Measurements from ENCODE around the gene IKZF3.
"Not testable (repeated sequence)": the region's sequence is repeated elsewhere in the genome, so short reads cannot be mapped to it uniquely, and the experiment has no call there.

The IKZF3 gene

DNA sequence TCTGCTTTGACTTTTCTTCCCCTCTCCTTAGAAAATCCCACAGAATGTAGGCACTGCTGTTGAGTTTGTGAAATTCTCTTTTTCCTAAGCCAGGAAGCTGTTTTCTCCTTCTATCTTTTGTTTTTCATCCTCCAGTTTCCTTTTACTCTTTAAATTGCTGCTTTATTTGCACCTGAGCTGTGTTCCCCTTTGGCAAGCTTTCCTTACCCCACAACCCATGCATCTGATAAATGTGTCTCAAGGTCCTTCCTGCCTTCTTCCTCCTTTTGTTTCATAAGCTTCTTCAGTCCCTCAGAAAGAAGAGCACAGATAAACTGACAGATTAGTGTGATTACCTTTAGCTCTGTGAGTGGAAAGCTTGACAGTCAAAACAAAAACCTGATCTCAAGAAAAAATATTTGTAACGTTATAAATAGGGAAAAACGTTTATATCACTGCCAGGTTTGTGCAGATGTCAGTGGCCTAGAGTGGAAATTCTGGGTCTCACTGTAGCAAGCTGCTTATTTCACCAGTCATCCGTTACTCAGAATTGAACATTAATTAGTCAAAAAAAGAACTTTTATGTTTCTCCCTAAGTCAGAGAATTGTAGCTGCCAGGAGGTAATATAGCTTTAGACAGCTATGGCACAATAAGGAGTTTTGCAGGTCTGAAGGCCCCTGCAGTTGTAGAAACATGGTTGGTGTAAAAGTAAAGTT, 30.7 kb upstream of the IKZF3 start:
- no peak for DNase-seq (ENCODE audit: low read depth)
- TF ChIP-seq, protein P1, sequence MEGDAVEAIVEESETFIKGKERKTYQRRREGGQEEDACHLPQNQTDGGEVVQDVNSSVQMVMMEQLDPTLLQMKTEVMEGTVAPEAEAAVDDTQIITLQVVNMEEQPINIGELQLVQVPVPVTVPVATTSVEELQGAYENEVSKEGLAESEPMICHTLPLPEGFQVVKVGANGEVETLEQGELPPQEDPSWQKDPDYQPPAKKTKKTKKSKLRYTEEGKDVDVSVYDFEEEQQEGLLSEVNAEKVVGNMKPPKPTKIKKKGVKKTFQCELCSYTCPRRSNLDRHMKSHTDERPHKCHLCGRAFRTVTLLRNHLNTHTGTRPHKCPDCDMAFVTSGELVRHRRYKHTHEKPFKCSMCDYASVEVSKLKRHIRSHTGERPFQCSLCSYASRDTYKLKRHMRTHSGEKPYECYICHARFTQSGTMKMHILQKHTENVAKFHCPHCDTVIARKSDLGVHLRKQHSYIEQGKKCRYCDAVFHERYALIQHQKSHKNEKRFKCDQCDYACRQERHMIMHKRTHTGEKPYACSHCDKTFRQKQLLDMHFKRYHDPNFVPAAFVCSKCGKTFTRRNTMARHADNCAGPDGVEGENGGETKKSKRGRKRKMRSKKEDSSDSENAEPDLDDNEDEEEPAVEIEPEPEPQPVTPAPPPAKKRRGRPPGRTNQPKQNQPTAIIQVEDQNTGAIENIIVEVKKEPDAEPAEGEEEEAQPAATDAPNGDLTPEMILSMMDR (IDR thresholded peaks at IDR 0.05; ENCODE audit: control insufficient read depth, extremely low read depth, insufficient read depth) = no peak
- no peak overlapping the region for H3K4me3 ChIP-seq (ENCODE audit: low read depth, low read length)

DNA sequence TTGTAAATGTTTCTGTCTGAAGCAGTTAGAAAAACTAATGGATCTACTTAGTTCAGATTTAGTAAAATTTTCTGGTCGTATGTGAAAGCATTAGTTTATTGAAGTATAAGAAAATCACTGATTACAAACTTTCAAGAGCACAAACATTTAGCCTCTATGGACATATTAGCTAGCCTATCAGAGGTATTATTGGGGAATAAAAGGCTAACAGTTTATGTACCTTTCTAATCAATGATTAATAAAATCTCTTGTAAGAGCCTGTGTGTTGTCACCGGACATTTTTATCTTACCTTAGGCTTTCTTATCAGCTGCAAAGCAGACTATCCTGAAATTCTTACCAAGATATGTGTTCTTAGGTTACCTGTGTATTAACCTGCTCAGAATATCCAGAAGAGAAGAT, 25.1 kb upstream of the IKZF3 start:
- TF ChIP-seq, protein P1 (IDR thresholded peaks at IDR 0.05; ENCODE audit: control insufficient read depth, extremely low read depth, insufficient read depth) = no peak
- no peak for DNase-seq (ENCODE audit: low read depth)

DNA sequence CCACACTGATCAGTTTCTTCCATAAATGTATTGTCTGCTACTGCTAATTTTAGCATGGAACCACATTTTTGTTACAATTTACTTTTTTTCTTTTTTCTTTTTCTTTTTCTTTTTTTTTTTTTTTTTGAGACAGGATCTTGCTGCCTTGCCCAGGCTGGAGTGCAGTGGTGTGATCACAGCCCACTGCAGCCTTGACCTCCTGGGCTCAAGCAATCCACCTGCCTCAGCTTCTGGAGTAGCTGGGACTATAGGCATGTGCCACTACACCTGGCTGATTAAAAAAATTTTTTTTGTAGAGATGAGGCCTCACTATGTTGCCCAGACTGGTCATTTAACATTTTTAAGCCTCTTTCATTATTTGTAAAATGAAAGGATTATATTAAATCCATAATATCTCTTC, 23.0 kb upstream of the IKZF3 start:
- TF ChIP-seq, protein P1 (IDR thresholded peaks at IDR 0.05; ENCODE audit: control insufficient read depth, extremely low read depth, insufficient read depth) = no peak
- no peak overlapping the region for H3K4me3 ChIP-seq (ENCODE audit: low read depth, low read length)
- no peak for DNase-seq (ENCODE audit: low read depth)

More for the DNA sequence above, 25.1 kb upstream of the IKZF3 start:
- H3K4me3 ChIP-seq (ENCODE audit: low read depth, low read length) = no peak overlapping the region

DNA sequence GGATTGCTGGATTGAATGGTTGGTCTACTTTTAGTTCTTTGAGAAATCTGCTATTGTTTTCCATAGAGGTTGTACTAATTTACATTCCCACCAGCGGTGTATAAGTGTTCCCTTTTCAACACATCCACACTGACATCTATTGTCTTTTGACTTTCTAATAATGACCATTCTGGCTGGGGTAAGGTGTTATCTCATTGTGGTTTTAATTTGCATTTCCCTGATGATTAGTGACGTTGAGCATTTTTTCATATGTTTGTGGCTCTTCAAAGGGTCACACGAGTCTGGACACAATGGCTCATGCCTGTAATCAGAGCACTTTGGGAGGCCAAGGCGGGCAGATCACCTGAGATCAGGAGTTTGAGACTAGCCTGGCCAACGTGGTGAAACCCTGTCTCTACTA, 22.0 kb upstream of the IKZF3 start:
- not testable (repeated sequence) for DNase-seq (ENCODE audit: low read depth); H3K4me3 ChIP-seq (ENCODE audit: low read depth, low read length)

DNA sequence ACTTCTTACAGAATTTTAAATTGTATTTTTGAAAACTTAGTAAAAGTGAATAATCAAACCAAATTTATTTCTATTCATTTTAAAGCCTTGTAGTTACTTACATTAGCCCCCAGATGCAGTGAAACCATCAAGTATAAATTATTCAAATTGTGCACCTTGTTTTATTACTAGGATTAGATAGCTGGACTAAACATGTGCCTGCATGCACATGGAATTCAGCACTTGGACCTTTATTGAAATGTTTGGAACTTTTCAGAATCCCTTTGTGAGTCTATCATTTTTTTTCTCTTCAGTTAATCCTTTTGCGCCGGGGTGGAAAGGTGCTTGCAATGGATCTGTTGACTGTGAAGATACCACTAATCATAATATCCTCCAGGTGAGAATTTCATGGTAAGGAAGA, 8.6 kb upstream of the IKZF3 start:
- DNase-seq (ENCODE audit: low read depth) = peak; percentile 8
- TF ChIP-seq, protein P1 (IDR thresholded peaks at IDR 0.05; ENCODE audit: control insufficient read depth, extremely low read depth, insufficient read depth) = peak; percentile 37
- no peak overlapping the region for H3K4me3 ChIP-seq (ENCODE audit: low read depth, low read length)

DNA sequence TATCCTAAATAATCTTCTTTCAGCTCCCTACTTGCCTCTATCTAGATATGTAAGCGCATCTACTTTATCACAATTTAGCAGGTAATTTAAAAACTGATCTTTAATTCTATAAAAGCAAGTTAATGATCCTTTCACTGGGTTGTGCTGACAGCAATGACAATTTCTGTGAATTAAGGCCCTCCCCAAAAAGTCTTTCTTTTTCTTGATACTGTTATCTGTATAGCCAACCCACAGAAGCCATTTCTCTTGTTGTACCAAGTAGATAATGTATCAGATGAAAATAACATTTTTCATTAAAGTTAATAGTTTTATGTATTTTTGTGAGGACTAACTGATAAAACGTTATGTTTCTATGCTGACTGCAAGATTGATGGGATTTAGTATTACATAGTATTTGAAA, 7.7 kb upstream of the IKZF3 start:
- DNase-seq (ENCODE audit: low read depth) = no peak
- TF ChIP-seq, protein P1 (IDR thresholded peaks at IDR 0.05; ENCODE audit: control insufficient read depth, extremely low read depth, insufficient read depth) = no peak
- no peak overlapping the region for H3K4me3 ChIP-seq (ENCODE audit: low read depth, low read length)

DNA sequence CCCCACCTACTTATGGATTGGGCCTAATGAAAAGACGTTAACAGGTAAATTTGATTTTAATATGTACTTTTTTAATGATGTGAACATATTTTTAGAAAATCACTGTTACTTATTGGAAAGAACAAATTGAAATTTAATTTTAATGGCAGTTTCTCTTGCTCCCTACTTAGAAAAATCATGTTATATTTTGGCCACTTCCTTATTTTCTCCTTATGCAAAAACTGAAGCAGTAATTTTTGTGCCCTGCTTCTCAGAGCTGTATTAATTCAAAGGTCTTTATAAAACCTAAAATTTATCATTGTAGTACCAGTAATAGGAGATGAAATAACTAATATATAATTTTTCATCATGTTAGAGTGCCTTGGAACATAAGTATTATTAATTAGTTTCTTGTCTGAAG, 6.7 kb upstream of the IKZF3 start:
- no peak overlapping the region for H3K4me3 ChIP-seq (ENCODE audit: low read depth, low read length)
- TF ChIP-seq, protein P1 (IDR thresholded peaks at IDR 0.05; ENCODE audit: control insufficient read depth, extremely low read depth, insufficient read depth) = no peak
- DNase-seq (ENCODE audit: low read depth) = no peak

All from LNCaP clone FGC (cell line).